ENCODE results near the gene ZDHHC14. TPM values are rescaled to one million over a fixed set of nuclear protein-coding genes. Genes with fewer than 3 reads are reported as not detected.

ZDHHC14 gene
- total RNA-seq, 1 donor from 2014 or later: 1.8 TPM

DNA sequence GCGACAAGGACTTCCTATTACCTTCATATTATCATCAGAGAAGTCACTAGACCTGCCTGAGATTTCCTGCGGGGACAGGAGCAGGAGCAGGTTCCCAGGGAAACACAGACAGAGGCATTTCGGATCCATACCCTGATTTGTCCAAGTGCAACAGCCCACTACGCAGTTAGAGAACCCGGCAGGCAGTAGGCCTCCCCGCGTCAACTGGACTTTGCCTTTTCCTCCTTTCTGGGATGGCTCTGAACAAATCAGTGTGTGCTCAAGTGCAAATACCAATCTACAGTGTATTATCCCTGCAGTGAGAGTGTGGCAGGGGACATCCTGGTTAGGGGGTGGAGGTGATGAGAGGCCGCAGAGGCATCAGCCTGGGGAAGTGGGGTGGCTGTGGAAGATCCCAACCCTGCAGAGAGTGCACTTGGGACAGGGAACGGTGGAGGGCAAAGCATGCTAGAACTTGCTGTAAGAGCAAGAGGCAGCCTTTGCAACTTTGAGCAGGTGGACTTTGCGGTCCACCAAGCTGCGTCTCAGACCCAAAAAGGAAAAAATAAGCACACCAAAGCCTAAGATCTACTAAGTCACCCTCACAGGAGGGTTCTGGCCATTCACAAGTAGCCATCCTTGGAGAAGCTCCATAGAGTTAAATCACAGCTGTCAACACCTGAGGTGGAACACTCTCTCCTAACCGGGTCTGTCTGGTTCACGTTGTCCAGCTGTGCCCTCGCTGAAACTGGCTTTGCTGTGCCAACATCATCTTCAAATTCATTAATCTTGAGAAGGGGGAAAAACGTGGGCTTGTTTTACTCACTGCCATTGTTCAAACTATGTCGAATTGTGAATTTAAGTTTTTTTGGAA is 159.1 kb downstream of the ZDHHC14 start:
- H3K4me3 ChIP-seq (ENCODE audit: low read depth, low read length): no peak overlapping the region
- no peaks in the 10 kb centered on the region for H3K36me3 ChIP-seq (ENCODE audit: control insufficient read depth, insufficient read depth, low read length)
- H3K27me3 ChIP-seq (ENCODE audit: control insufficient read depth, insufficient read depth, low read length): no peaks in the 10 kb centered on the region
- TF ChIP-seq, protein P1, sequence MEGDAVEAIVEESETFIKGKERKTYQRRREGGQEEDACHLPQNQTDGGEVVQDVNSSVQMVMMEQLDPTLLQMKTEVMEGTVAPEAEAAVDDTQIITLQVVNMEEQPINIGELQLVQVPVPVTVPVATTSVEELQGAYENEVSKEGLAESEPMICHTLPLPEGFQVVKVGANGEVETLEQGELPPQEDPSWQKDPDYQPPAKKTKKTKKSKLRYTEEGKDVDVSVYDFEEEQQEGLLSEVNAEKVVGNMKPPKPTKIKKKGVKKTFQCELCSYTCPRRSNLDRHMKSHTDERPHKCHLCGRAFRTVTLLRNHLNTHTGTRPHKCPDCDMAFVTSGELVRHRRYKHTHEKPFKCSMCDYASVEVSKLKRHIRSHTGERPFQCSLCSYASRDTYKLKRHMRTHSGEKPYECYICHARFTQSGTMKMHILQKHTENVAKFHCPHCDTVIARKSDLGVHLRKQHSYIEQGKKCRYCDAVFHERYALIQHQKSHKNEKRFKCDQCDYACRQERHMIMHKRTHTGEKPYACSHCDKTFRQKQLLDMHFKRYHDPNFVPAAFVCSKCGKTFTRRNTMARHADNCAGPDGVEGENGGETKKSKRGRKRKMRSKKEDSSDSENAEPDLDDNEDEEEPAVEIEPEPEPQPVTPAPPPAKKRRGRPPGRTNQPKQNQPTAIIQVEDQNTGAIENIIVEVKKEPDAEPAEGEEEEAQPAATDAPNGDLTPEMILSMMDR (IDR thresholded peaks at IDR 0.05; ENCODE audit: insufficient read depth, low read length, severe bottlenecking): no peak
- DNase-seq (ENCODE audit: low read depth) (no peak), FAIRE-seq (no peak)

DNA sequence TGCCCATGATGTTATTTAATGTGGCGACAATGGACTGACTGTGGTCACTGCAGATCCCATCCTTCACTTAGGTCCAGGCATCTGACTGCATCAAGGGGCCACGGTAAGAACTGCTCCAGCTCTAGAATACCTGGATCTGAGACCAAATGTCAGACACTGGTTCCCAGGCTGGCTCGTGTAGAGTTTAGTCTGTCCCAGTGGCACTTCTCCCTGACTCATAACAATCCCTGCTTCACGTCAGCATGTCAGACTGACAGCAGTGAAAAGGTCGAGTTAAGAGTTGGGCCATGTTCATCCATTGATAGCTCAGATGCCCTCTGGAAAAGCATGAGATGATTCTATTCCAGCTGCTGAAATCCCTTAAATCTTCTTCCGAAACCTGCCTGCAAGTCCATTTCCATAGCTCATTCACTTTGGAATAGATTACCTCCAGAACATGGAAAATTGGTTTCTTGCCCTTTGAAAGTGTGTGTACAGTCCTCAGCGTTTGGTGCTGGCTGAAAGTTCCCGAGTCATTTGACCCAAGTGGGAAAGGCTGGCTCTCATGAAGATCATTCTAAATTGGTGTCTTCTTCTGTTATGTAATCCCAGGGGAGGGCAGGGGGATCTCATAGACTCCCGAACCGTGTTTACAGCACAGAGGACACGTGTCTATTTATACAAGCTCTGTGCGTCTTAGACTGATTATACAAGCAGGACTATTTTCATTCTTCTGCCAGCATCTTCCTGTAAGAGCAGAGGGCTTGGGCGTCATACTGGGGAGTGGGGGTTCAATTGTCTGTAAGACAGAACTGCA is 160.8 kb downstream of the ZDHHC14 start:
- H3K36me3 ChIP-seq (ENCODE audit: control insufficient read depth, insufficient read depth, low read length): no peaks in the 10 kb centered on the region
- DNase-seq (ENCODE audit: low read depth) (no peak), FAIRE-seq (no peak)
- no peaks in the 10 kb centered on the region for H3K27me3 ChIP-seq (ENCODE audit: control insufficient read depth, insufficient read depth, low read length)
- no peak overlapping the region for H3K4me3 ChIP-seq (ENCODE audit: low read depth, low read length)
- TF ChIP-seq, protein P1 (IDR thresholded peaks at IDR 0.05; ENCODE audit: insufficient read depth, low read length, severe bottlenecking): no peak

DNA sequence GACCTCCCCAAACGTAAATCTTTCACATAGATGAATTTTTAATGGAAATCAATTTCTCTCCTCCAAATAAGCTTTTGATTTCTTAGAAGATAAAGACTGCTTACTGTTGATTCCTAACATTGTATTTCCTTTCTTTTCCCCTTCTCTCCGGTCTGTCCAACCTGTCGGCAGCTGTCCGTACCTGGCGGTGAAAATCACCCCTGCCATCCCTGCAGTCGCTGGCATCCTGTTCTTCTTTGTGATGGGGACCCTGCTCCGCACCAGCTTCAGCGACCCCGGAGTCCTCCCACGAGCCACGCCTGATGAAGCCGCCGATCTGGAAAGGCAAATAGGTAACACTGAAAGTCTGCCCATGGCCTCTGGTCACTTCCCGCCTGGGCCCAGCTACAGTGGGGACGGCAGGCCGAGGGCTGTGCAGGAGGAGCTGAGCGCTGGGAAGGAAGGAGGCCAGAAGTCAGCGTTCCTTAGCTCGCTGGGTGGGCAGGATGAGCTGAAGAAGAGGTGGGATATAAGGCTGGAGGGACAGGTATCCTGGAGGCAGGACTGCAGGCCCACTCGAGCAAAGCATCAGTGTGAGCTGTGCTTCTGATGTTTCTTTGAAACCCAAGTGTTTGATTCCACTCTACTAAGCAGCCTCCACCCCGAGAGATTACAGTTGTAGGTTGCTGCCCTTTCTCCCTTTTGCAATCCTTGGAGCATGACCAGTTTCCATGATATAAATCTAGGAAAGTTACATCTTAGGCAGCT is 161.6 kb downstream of the ZDHHC14 start:
- Histone ChIP-seq H3K4me3 (ENCODE audit: low read depth, low read length) (no peak overlapping the region), H3K27me3 (ENCODE audit: control insufficient read depth, insufficient read depth, low read length) (no peaks in the 10 kb centered on the region), H3K36me3 (ENCODE audit: control insufficient read depth, insufficient read depth, low read length) (no peaks in the 10 kb centered on the region)
- FAIRE-seq: no peak
- no peak for DNase-seq (ENCODE audit: low read depth)
- TF ChIP-seq, protein P1 (IDR thresholded peaks at IDR 0.05; ENCODE audit: insufficient read depth, low read length, severe bottlenecking): no peak

DNA sequence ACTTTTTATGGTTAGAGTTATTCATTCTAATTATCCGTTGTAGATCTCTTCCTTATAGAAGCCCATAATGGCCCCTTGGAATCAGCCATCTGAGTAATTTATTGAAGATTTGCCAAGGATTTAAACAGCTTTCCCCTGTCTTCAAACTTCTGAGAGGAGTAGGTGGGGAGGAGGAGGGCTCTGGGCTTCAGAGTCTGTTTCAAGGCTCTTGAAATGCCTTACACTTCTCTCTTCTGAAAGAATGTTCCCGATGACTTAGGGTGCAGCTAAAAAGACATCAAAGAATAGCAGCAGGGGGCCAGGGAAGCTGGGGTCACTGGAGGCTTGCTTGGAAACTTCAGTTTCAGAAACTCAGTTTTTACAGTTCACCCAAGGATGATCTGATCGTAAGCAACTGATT is 165.3 kb downstream of the ZDHHC14 start:
- DNase-seq (ENCODE audit: low read depth) (no peak), FAIRE-seq (no peak)
- TF ChIP-seq, protein P1 (IDR thresholded peaks at IDR 0.05; ENCODE audit: insufficient read depth, low read length, severe bottlenecking): no peak
- Histone ChIP-seq H3K36me3 (ENCODE audit: control insufficient read depth, insufficient read depth, low read length) (no peaks in the 10 kb centered on the region), H3K4me3 (ENCODE audit: low read depth, low read length) (no peak overlapping the region), H3K27me3 (ENCODE audit: control insufficient read depth, insufficient read depth, low read length) (no peaks in the 10 kb centered on the region)

DNA sequence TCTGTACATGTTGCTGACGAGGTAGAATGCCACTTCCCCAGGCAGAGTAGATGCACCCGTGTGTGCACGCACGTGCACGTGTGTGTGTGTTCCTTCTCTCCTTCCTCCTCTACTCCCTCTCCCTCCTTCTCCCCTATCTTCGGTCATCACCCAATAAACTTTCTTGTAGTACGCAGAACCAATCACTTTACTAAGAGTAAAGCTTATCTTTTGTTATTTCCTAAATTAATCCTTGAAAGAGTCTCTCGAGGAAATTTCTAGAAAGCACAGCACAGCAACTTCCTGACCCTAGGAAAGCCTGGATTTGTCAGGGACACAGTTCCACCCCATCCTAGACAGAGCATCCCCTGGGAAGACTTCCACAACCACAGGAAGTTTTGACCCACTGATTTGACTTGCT is 166.1 kb downstream of the ZDHHC14 start:
- TF ChIP-seq, protein P1 (IDR thresholded peaks at IDR 0.05; ENCODE audit: insufficient read depth, low read length, severe bottlenecking): no peak
- Histone ChIP-seq H3K27me3 (ENCODE audit: control insufficient read depth, insufficient read depth, low read length) (no peaks in the 10 kb centered on the region), H3K4me3 (ENCODE audit: low read depth, low read length) (no peak overlapping the region), H3K36me3 (ENCODE audit: control insufficient read depth, insufficient read depth, low read length) (no peaks in the 10 kb centered on the region)
- DNase-seq (ENCODE audit: low read depth): no peak
- FAIRE-seq: no peak

Data from bronchial epithelial cell (primary cell).